DOHH2 (cell line): Measurements from ENCODE around the gene TUT4.

Experiments used
- EZH2phosphoT487 ChIP-seq: fragments of 200-600 bp; sonication (generic); IDR thresholded peaks from 2 replicates; pipeline ENCODE4 v1.6.1; 2017; ENCODE audit warnings: borderline replicate concordance, mild to moderate bottlenecking, antibody characterized with exemption, low read length, moderate library complexity, mixed read lengths
- TF ChIP-seq, protein P1 (sequence below): fragments of 200-600 bp; sonication (generic); IDR thresholded peaks from one replicate; pipeline ENCODE4 v1.5.1; 2014; ENCODE audit warnings: antibody characterized with exemption, mild to moderate bottlenecking, low read depth, low read length; ENCODE audit not compliant: poor library complexity, severe bottlenecking

DNA sequence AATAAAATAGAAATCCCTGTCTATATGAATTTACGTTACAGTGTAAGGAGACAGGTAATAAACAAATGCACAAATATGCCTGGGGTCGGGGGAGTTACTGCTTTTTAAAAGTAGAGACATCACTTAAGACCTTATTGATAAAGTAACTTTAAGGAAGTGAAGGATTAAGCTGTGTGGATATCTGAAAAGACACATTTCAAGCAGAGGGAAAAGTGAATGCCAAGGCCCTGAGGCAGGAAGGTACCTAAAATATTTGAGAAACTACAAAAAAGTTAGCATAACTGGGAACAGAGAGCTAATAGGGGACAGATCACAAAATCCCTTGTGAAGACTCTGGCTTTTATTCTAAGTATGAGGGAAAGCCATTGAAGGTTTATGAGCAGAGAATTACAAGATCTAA, 41.5 kb downstream of the TUT4 start:
- TF ChIP-seq, protein P1, sequence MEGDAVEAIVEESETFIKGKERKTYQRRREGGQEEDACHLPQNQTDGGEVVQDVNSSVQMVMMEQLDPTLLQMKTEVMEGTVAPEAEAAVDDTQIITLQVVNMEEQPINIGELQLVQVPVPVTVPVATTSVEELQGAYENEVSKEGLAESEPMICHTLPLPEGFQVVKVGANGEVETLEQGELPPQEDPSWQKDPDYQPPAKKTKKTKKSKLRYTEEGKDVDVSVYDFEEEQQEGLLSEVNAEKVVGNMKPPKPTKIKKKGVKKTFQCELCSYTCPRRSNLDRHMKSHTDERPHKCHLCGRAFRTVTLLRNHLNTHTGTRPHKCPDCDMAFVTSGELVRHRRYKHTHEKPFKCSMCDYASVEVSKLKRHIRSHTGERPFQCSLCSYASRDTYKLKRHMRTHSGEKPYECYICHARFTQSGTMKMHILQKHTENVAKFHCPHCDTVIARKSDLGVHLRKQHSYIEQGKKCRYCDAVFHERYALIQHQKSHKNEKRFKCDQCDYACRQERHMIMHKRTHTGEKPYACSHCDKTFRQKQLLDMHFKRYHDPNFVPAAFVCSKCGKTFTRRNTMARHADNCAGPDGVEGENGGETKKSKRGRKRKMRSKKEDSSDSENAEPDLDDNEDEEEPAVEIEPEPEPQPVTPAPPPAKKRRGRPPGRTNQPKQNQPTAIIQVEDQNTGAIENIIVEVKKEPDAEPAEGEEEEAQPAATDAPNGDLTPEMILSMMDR: no peak
- no peak for TF ChIP-seq EZH2phosphoT487
